EL (cell line): ENCODE data around the gene ADGRA3.

Source experiments
- DNase-seq: peaks from one replicate; pipeline ENCODE4 v3.0.0-alpha.2; 2016

Gene ADGRA3

GRCh38 chr4:22515888-22516541, at the start of gene ADGRA3:
ADGRA3 (minus strand) TSS chr4:22516066; CDS start chr4:22515784, 282 bp downstream.
- peak; percentile 77 for DNase-seq

GRCh38 chr4:22556495-22556894, 40.6 kb upstream of the ADGRA3 start:
- no peak for DNase-seq

- DNase-seq = no peak
Measured at GRCh38 chr4:22554670-22555069, 38.8 kb upstream of the ADGRA3 start.

GRCh38 chr4:22553560-22553959, 37.7 kb upstream of the ADGRA3 start:
- DNase-seq = no peak

- peak; percentile 4 for DNase-seq
Measured at GRCh38 chr4:22552812-22553211, 36.9 kb upstream of the ADGRA3 start.

GRCh38 chr4:22551550-22551949, 35.7 kb upstream of the ADGRA3 start:
- DNase-seq = no peak

- DNase-seq = no peak
Measured at GRCh38 chr4:22546299-22546698, 30.4 kb upstream of the ADGRA3 start.

- no peak for DNase-seq
Measured at GRCh38 chr4:22539251-22539650, 23.4 kb upstream of the ADGRA3 start.

- no peak for DNase-seq
Measured at GRCh38 chr4:22537864-22538263, 22.0 kb upstream of the ADGRA3 start.

GRCh38 chr4:22534374-22534773, 18.5 kb upstream of the ADGRA3 start:
- no peak for DNase-seq

- no peak for DNase-seq
Measured at GRCh38 chr4:22532896-22533295, 17.0 kb upstream of the ADGRA3 start.

- no peak for DNase-seq
Measured at GRCh38 chr4:22532117-22532516, 16.3 kb upstream of the ADGRA3 start.

GRCh38 chr4:22531311-22532019, 15.6 kb upstream of the ADGRA3 start:
- no peak for DNase-seq

- no peak for DNase-seq
Measured at GRCh38 chr4:22524895-22525294, 9.0 kb upstream of the ADGRA3 start.

GRCh38 chr4:22522706-22523501, 7.0 kb upstream of the ADGRA3 start:
- no peak for DNase-seq

GRCh38 chr4:22522206-22522605, 6.3 kb upstream of the ADGRA3 start:
- no peak for DNase-seq

- DNase-seq = no peak
Measured at GRCh38 chr4:22521240-22521639, 5.4 kb upstream of the ADGRA3 start.

GRCh38 chr4:22515145-22515887, 550 bp downstream of the ADGRA3 start:
- DNase-seq = peak; percentile 78

GRCh38 chr4:22514481-22514880, 1.4 kb downstream of the ADGRA3 start:
- DNase-seq = peak; percentile 8

- DNase-seq = peak; percentile 75
Measured at GRCh38 chr4:22514001-22514400, 1.9 kb downstream of the ADGRA3 start.

- peak; percentile 41 for DNase-seq
Measured at GRCh38 chr4:22512306-22512705, 3.6 kb downstream of the ADGRA3 start.

- no peak for DNase-seq
Measured at GRCh38 chr4:22510750-22511149, 5.1 kb downstream of the ADGRA3 start.

- no peak for DNase-seq
Measured at GRCh38 chr4:22508376-22508775, 7.5 kb downstream of the ADGRA3 start.
